GM12878 (cell line): ENCODE measurements around the gene GXYLT1. TPM values are rescaled to one million over a fixed set of nuclear protein-coding genes. Genes with fewer than 3 reads are reported as not detected.

ENCODE experiments used
- ATAC-seq: fragments of 200-7000 bp; cut with Tn5 transposase; 3 replicates; pipeline ENCODE4 v1.9.1; 2020; ENCODE audit warnings: mild to moderate bottlenecking, moderate library complexity
- BruUV-seq: library from RNA; stranded (reverse); fragments of 400-500 nt; replicated peaks from 2 replicates; lab custom pipeline; 2021; lab: Mats Ljungman, UMichigan
- CTCF ChIA-PET: fragments of 300-600 bp; sonication (Branson Sonifier 250); formaldehyde crosslinking; extraction: SDS; loops from one replicate; lab custom pipeline; 2021; ENCODE audit warnings: inconsistent platforms; lab: Yijun Ruan, JAX
- POLR2A ChIA-PET: fragments of 350-600 bp; formaldehyde crosslinking; extraction: SDS; loops from one replicate; lab custom pipeline; 2021; ENCODE audit warnings: inconsistent platforms; lab: Charles Lee
- RAD21 ChIA-PET: fragments of 300-600 bp; sonication (Branson Sonifier 250); formaldehyde crosslinking; loops from one replicate; lab custom pipeline; 2023; ENCODE audit warnings: antibody characterized with exemption; ENCODE audit not compliant: unreplicated experiment; lab: Charles Lee
- SMC1A ChIA-PET: fragments of 300-600 bp; sonication (Branson Sonifier 250); formaldehyde crosslinking; loops from one replicate; lab custom pipeline; 2023; ENCODE audit not compliant: unreplicated experiment, uncharacterized antibody; lab: Charles Lee
- DNase-seq: peaks from one replicate; pipeline ENCODE4 v3.0.0-alpha.2; 2011; ENCODE audit warnings: low read depth, low spot score
- FAIRE-seq: peaks from 3 replicates; lab custom pipeline; 2011; peaks lifted over from hg19 to GRCh38; lab: Jason Lieb, UNC
- H2AFZ ChIP-seq: 2 replicates; pipeline ENCODE4 v1.6.0; 2011; ENCODE audit warnings: low read depth, low read length, control low read depth; ENCODE audit not compliant: control insufficient read depth
- H3K27ac ChIP-seq: 2 replicates; pipeline ENCODE4 v1.5.1; 2011; ENCODE audit warnings: control low read depth; ENCODE audit not compliant: control insufficient read depth, insufficient read depth
- H3K27me3 ChIP-seq, 2 experiments: replicated peaks in 1 of 2; 2 replicates each; pipeline versions ENCODE4 v1.6.0 to v1.6.1; 2011; ENCODE audit warnings: low read length in 1 of 2; ENCODE audit not compliant: control insufficient read depth in 2 of 2, insufficient read depth in 2 of 2
- H3K36me3 ChIP-seq, 2 experiments: 2 replicates each; pipeline ENCODE4 v1.5.1; 2011; ENCODE audit warnings: low read length in 1 of 2; ENCODE audit not compliant: control insufficient read depth in 2 of 2, insufficient read depth in 2 of 2
- H3K4me1 ChIP-seq: 2 replicates; pipeline ENCODE4 v1.6.1; 2011; ENCODE audit warnings: mild to moderate bottlenecking, low read length, moderate library complexity, mixed read lengths; ENCODE audit not compliant: control insufficient read depth, insufficient read depth
- H3K4me2 ChIP-seq: 2 replicates; pipeline ENCODE4 v1.6.0; 2011; ENCODE audit warnings: control low read depth; ENCODE audit not compliant: control insufficient read depth, insufficient read depth
- H3K4me3 ChIP-seq: fragments of 200-600 bp; sonication (generic); 2 replicates; pipeline ENCODE4 v1.5.1; 2016
- H3K79me2 ChIP-seq: 2 replicates; pipeline ENCODE4 v1.6.0; 2011; ENCODE audit warnings: low read length; ENCODE audit not compliant: control insufficient read depth, insufficient read depth
- H3K9ac ChIP-seq: 2 replicates; pipeline ENCODE4 v1.8.0; 2011; ENCODE audit warnings: low read length, control low read depth, mixed read lengths; ENCODE audit not compliant: control insufficient read depth, insufficient read depth
- H3K9me3 ChIP-seq: replicated peaks from 3 replicates; pipeline ENCODE4 v1.5.1; 2011; ENCODE audit warnings: mild to moderate bottlenecking, low read length; ENCODE audit not compliant: control insufficient read depth, insufficient read depth
- H4K20me1 ChIP-seq: 2 replicates; pipeline ENCODE4 v1.6.0; 2011; ENCODE audit not compliant: control insufficient read depth, insufficient read depth
- CEBPB ChIP-seq, 2 experiments: fragments of 150-350 bp in 1 of 2; IDR thresholded peaks; 2 replicates each; pipeline ENCODE4 v1.6.1; 2012 to 2014; ENCODE audit warnings: low read depth in 2 of 2, low read length in 2 of 2, borderline replicate concordance in 1 of 2, inconsistent platforms in 1 of 2
- CHD2 ChIP-seq: IDR thresholded peaks from 2 replicates; pipeline ENCODE4 v1.6.1; 2011; ENCODE audit warnings: low read depth, low read length, improper control_type of control experiment, borderline replicate concordance
- CREM ChIP-seq: IDR thresholded peaks from 2 replicates; pipeline ENCODE4 v1.6.1; 2014; ENCODE audit warnings: antibody characterized with exemption, low read depth
- DPF2 ChIP-seq: fragments of 450-650 bp; IDR thresholded peaks from 2 replicates; pipeline ENCODE4 v1.6.1; 2017; ENCODE audit warnings: mild to moderate bottlenecking
- IKZF2 ChIP-seq, 2 experiments: fragments of 450-650 bp; IDR thresholded peaks; 2 replicates each; pipeline ENCODE4 v1.6.1; 2017; ENCODE audit warnings: mild to moderate bottlenecking in 2 of 2, moderate library complexity in 2 of 2
- KAT2A ChIP-seq: conservative IDR thresholded peaks from 2 replicates; pipeline ENCODE4 v1.6.1; 2011; ENCODE audit warnings: low read depth, low read length; ENCODE audit not compliant: control insufficient read depth
- RELA ChIP-seq: fragments of 450-650 bp; IDR thresholded peaks from 2 replicates; pipeline ENCODE4 v1.8.0; 2014; ENCODE audit warnings: borderline replicate concordance; ENCODE audit not compliant: partially characterized antibody
- SMARCA5 ChIP-seq: fragments of 450-650 bp; IDR thresholded peaks from 2 replicates; pipeline ENCODE4 v1.6.1; 2017; ENCODE audit warnings: mild to moderate bottlenecking
- TAF1 ChIP-seq: IDR thresholded peaks from 2 replicates; pipeline ENCODE4 v1.6.1; 2011; ENCODE audit warnings: mild to moderate bottlenecking, low read depth, low read length, borderline replicate concordance
- TBL1XR1 ChIP-seq: IDR thresholded peaks from 2 replicates; pipeline ENCODE4 v1.6.1; 2012; ENCODE audit warnings: low read depth, low read length, improper control_type of control experiment
- TCF3 ChIP-seq: IDR thresholded peaks from 2 replicates; pipeline ENCODE4 v1.6.1; 2012; ENCODE audit warnings: low read depth, mild to moderate bottlenecking, low read length, borderline replicate concordance; ENCODE audit not compliant: insufficient read depth
- YBX1 ChIP-seq: fragments of 450-650 bp; IDR thresholded peaks from 2 replicates; pipeline ENCODE4 v1.6.1; 2016; ENCODE audit warnings: antibody characterized with exemption
- ZNF217 ChIP-seq: fragments of 450-650 bp; IDR thresholded peaks from 2 replicates; pipeline ENCODE4 v1.6.1; 2017; ENCODE audit warnings: antibody characterized with exemption, mild to moderate bottlenecking
- WGBS: methylation state at CpG from one replicate; pipeline ENCODE4 v1.1.6; 2016; ENCODE audit warnings: low lambda C conversion rate; ENCODE audit not compliant: insufficient replicate concordance, insufficient coverage; ENCODE audit errors: missing lambda C conversion rate; 5-methylcytosine and 5-hydroxymethylcytosine counted together
- in situ Hi-C: fragments of 300-500 bp; cut with MboI; formaldehyde crosslinking; loops from 9 replicates; pipeline ENCODE4 v1.14.3; 2018; ENCODE audit warnings: mixed read lengths
- intact Hi-C: fragments of 100-400 bp; cut with micrococcal nuclease; formaldehyde crosslinking; loops from one replicate; pipeline ENCODE4 v1.14.2; 2022; ENCODE audit not compliant: unreplicated experiment
- polyA plus RNA-seq, 11 experiments: library from polyadenylated mRNA; depleted of rRNA in 4 of 11; unstranded in 6 of 11; stranded (reverse) in 5 of 11; fragments of >200 nt; fragmentation: Nextera tagmentation in 4 of 11; fragmentation: Illumina TruSeq in 1 of 11; extraction: Ambion mirVana in 4 of 11; extraction: Trizol in 1 of 11; gene quantifications; 1 replicate in 1 of 11; 2 replicates in 10 of 11; pipeline versions ENCODE4 v1.2.1 to v1.2.3, GENCODE V29; 2011 to 2016; ENCODE audit warnings: inconsistent platforms in 2 of 11, missing spikeins in 2 of 11, low read depth in 1 of 11
- total RNA-seq, 4 experiments: library from RNA; depleted of rRNA in 3 of 4; stranded (reverse); fragments of >200 nt in 3 of 4; fragmentation: Illumina TruSeq in 1 of 4; extraction: Trizol in 1 of 4; gene quantifications; 2 replicates each; pipeline versions ENCODE4 v1.2.1 to v1.2.3, GENCODE V29; 2013 to 2021
- TF ChIP-seq, protein P1 (sequence below): fragments of 450-650 bp; IDR thresholded peaks from 2 replicates; pipeline ENCODE4 v1.6.1; 2018; ENCODE audit warnings: borderline replicate concordance, mild to moderate bottlenecking; ENCODE audit not compliant: partially characterized antibody
- TF ChIP-seq, protein P2 (sequence below), 3 experiments: IDR thresholded peaks in 2 of 3; conservative IDR thresholded peaks in 1 of 3; 2 replicates each; pipeline ENCODE4 v1.5.1; 2011; ENCODE audit warnings: low read depth in 3 of 3, low read length in 3 of 3, mild to moderate bottlenecking in 3 of 3, control low read depth in 2 of 3, moderate library complexity in 2 of 3, inconsistent platforms in 1 of 3, mixed read lengths in 1 of 3; ENCODE audit not compliant: control insufficient read depth in 2 of 3, insufficient read depth in 1 of 3; ENCODE audit errors: extremely low read depth in 1 of 3
- TF ChIP-seq, protein P3 (sequence below): IDR thresholded peaks from 2 replicates; pipeline ENCODE4 v1.6.1; 2012; ENCODE audit warnings: mild to moderate bottlenecking, low read depth, low read length

The GXYLT1 gene
- total and polyA plus RNA-seq, 10 of the 15 experiments (the other 5 are each of a cell fraction or from before 2014, with no cell fraction given), result 2.3 to 14.9 (median 8.9) TPM

DNA sequence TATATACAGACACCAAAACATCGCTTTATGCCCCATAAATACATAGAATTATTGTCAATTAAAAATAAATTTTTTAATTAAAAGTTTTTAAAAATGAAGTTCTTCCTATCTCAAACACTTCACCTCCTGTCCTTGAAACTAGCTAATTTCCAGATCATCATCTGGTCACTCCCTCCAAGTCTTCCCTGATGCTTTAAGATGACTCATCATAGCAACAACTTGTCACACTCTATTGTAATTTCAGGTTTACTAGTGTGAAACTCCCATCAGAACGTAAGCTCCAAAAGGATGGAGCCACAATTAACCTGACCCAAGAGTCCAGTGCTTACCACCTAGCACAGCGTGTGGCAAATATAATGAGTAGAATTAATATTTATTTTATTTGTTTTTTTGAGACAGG is 16.3 kb downstream of the GXYLT1 start:
- no peak overlapping the region for H3K4me3 ChIP-seq
- 65% methylated on average over 3 of the region's 3 CpGs for WGBS
- no peak overlapping the region for H3K27ac ChIP-seq
- H3K4me1 ChIP-seq, result no peaks in the 10 kb centered on the region
- H2AFZ ChIP-seq, result no peak overlapping the region
- FAIRE-seq, result no peak
- H3K79me2 ChIP-seq, result peaks cover 12% of the 10 kb centered on the region
- no peaks in the 10 kb centered on the region for H4K20me1 ChIP-seq
- no peak for DNase-seq
- no peak overlapping the region for H3K4me2 ChIP-seq
- intact Hi-C loops, result loop anchor here (2.0 kb wide), 1 partner anchor 204 kb away; no protein-coding TSS in a partner anchor
- ChIA-PET POLR2A (no interaction called here), RAD21 (interaction anchor here (0.7 to 3.3 kb wide), 5 partner anchors 13 to 244 kb away, joined by 3 to 9 read pairs (median 3); no protein-coding TSS in a partner anchor), CTCF (interaction anchor here (0.8 to 1.9 kb wide), 7 partner anchors 9 to 244 kb away, joined by 3 to 11 read pairs (median 4); no protein-coding TSS in a partner anchor), SMC1A (interaction anchor here (0.6 to 2.0 kb wide), 13 partner anchors 9 to 244 kb away, joined by 3 to 10 read pairs (median 3); no protein-coding TSS in a partner anchor)
- H3K27me3 ChIP-seq, result no peaks in the 10 kb centered on the region
- in situ Hi-C loops, result no loop called here
- ATAC-seq, result peak; percentile 47
- H3K9me3 ChIP-seq, result no peaks in the 10 kb centered on the region
- H3K36me3 ChIP-seq, result no peaks in the 10 kb centered on the region
- no TSS peak for BruUV-seq
- no peak overlapping the region for H3K9ac ChIP-seq
- no peak for TF ChIP-seq ZNF217
- no peak for TF ChIP-seq KAT2A
- TF ChIP-seq TCF3, result no peak
- TF ChIP-seq SMARCA5, result no peak
- TF ChIP-seq, protein P1, sequence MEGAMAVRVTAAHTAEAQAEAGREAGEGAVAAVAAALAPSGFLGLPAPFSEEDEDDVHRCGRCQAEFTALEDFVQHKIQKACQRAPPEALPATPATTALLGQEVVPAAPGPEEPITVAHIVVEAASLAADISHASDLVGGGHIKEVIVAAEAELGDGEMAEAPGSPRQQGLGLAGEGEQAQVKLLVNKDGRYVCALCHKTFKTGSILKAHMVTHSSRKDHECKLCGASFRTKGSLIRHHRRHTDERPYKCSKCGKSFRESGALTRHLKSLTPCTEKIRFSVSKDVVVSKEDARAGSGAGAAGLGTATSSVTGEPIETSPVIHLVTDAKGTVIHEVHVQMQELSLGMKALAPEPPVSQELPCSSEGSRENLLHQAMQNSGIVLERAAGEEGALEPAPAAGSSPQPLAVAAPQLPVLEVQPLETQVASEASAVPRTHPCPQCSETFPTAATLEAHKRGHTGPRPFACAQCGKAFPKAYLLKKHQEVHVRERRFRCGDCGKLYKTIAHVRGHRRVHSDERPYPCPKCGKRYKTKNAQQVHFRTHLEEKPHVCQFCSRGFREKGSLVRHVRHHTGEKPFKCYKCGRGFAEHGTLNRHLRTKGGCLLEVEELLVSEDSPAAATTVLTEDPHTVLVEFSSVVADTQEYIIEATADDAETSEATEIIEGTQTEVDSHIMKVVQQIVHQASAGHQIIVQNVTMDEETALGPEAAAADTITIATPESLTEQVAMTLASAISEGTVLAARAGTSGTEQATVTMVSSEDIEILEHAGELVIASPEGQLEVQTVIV, result no peak
- no peak for TF ChIP-seq YBX1
- TF ChIP-seq, protein P2, sequence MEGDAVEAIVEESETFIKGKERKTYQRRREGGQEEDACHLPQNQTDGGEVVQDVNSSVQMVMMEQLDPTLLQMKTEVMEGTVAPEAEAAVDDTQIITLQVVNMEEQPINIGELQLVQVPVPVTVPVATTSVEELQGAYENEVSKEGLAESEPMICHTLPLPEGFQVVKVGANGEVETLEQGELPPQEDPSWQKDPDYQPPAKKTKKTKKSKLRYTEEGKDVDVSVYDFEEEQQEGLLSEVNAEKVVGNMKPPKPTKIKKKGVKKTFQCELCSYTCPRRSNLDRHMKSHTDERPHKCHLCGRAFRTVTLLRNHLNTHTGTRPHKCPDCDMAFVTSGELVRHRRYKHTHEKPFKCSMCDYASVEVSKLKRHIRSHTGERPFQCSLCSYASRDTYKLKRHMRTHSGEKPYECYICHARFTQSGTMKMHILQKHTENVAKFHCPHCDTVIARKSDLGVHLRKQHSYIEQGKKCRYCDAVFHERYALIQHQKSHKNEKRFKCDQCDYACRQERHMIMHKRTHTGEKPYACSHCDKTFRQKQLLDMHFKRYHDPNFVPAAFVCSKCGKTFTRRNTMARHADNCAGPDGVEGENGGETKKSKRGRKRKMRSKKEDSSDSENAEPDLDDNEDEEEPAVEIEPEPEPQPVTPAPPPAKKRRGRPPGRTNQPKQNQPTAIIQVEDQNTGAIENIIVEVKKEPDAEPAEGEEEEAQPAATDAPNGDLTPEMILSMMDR (IDR thresholded peaks at IDR 0.05 in 2 of 3, conservative IDR thresholded peaks at IDR 0.05 in 1 of 3; ENCODE audit: control insufficient read depth in 2 of 3, extremely low read depth in 1 of 3, insufficient read depth in 1 of 3, low read depth in 3 of 3, low read length in 3 of 3), result no peak
- TF ChIP-seq IKZF2 (IDR thresholded peaks at IDR 0.05), result no peak
- TF ChIP-seq, protein P3, sequence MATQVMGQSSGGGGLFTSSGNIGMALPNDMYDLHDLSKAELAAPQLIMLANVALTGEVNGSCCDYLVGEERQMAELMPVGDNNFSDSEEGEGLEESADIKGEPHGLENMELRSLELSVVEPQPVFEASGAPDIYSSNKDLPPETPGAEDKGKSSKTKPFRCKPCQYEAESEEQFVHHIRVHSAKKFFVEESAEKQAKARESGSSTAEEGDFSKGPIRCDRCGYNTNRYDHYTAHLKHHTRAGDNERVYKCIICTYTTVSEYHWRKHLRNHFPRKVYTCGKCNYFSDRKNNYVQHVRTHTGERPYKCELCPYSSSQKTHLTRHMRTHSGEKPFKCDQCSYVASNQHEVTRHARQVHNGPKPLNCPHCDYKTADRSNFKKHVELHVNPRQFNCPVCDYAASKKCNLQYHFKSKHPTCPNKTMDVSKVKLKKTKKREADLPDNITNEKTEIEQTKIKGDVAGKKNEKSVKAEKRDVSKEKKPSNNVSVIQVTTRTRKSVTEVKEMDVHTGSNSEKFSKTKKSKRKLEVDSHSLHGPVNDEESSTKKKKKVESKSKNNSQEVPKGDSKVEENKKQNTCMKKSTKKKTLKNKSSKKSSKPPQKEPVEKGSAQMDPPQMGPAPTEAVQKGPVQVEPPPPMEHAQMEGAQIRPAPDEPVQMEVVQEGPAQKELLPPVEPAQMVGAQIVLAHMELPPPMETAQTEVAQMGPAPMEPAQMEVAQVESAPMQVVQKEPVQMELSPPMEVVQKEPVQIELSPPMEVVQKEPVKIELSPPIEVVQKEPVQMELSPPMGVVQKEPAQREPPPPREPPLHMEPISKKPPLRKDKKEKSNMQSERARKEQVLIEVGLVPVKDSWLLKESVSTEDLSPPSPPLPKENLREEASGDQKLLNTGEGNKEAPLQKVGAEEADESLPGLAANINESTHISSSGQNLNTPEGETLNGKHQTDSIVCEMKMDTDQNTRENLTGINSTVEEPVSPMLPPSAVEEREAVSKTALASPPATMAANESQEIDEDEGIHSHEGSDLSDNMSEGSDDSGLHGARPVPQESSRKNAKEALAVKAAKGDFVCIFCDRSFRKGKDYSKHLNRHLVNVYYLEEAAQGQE, result no peak
- TF ChIP-seq CEBPB (IDR thresholded peaks at IDR 0.05; ENCODE audit: borderline replicate concordance in 1 of 2, low read depth in 2 of 2, low read length in 2 of 2), result no peak
- TF ChIP-seq CREM, result no peak
- no peak for TF ChIP-seq RELA
- no peak for TF ChIP-seq CHD2
- TF ChIP-seq DPF2, result no peak
- no peak for TF ChIP-seq TAF1
- no peak for TF ChIP-seq TBL1XR1
- TF ChIP-seq, all 136 proteins: peak for 0
